ENCODE measurements around the gene MAD1L1.
"Not testable (repeated sequence)": the region's sequence is repeated elsewhere in the genome, so short reads cannot be mapped to it uniquely, and the experiment has no call there.

Gene MAD1L1

GRCh38 chr7:2175514-2175913 is 57.2 kb downstream of the MAD1L1 start:
- DNase-seq (ENCODE audit: low read depth in 2 of 2): no peak

GRCh38 chr7:2175091-2175490 is 57.7 kb downstream of the MAD1L1 start:
- no peak for DNase-seq (ENCODE audit: low read depth in 2 of 2)

- no peak for DNase-seq (ENCODE audit: low read depth in 2 of 2)
Observed at GRCh38 chr7:2173189-2173827, 59.4 kb downstream of the MAD1L1 start.

- DNase-seq (ENCODE audit: low read depth in 2 of 2): no peak
Observed at GRCh38 chr7:2172311-2173188, 60.2 kb downstream of the MAD1L1 start.

GRCh38 chr7:2171855-2172254 is 60.9 kb downstream of the MAD1L1 start:
- no peak for DNase-seq (ENCODE audit: low read depth in 2 of 2)

- DNase-seq (ENCODE audit: low read depth in 2 of 2): no peak
Observed at GRCh38 chr7:2170576-2171521, 61.9 kb downstream of the MAD1L1 start.

GRCh38 chr7:2169923-2170575 is 62.7 kb downstream of the MAD1L1 start:
- DNase-seq (ENCODE audit: low read depth in 2 of 2): no peak

- no peak for DNase-seq (ENCODE audit: low read depth in 2 of 2)
Observed at GRCh38 chr7:2168615-2169311, 64.0 kb downstream of the MAD1L1 start.

GRCh38 chr7:2166625-2167280 is 66.0 kb downstream of the MAD1L1 start:
- DNase-seq (ENCODE audit: low read depth in 2 of 2): no peak

GRCh38 chr7:2165610-2166594 is 66.8 kb downstream of the MAD1L1 start:
- DNase-seq (ENCODE audit: low read depth in 2 of 2): no peak

- no peak for DNase-seq (ENCODE audit: low read depth in 2 of 2)
Observed at GRCh38 chr7:2165239-2165609, 67.5 kb downstream of the MAD1L1 start.

- no peak for DNase-seq (ENCODE audit: low read depth in 2 of 2)
Observed at GRCh38 chr7:2164646-2165045, 68.1 kb downstream of the MAD1L1 start.

GRCh38 chr7:2163600-2164555 is 68.9 kb downstream of the MAD1L1 start:
- DNase-seq (ENCODE audit: low read depth in 2 of 2): no peak

GRCh38 chr7:2162959-2163358 is 69.8 kb downstream of the MAD1L1 start:
- no peak for DNase-seq (ENCODE audit: low read depth in 2 of 2)

- not testable (repeated sequence) for DNase-seq (ENCODE audit: low read depth in 2 of 2)
Observed at GRCh38 chr7:2162004-2162902, 70.5 kb downstream of the MAD1L1 start.

- no peak for DNase-seq (ENCODE audit: low read depth in 2 of 2)
Observed at GRCh38 chr7:2159176-2159520, 73.6 kb downstream of the MAD1L1 start.

Measured in stimulated activated CD8-positive, alpha-beta memory T cell treated with anti-CD3 and anti-CD28 coated beads, Interleukin-15, amount 100 ng/mL, for 48 hours (primary cell).